ENCODE results near the gene MAEA.

GRCh38 chr4:1371176-1372165 is 81.8 kb downstream of the MAEA start:
- TF ChIP-seq HNF4G (IDR thresholded peaks at IDR 0.05): no peak
- no peak for TF ChIP-seq RAD21 (IDR thresholded peaks at IDR 0.05)
- TF ChIP-seq CTCF (IDR thresholded peaks at IDR 0.05; ENCODE audit: low read depth, low read length, missing input control): no peak
- TF ChIP-seq REST (IDR thresholded peaks at IDR 0.05): no peak
- no peak for TF ChIP-seq MAX (IDR thresholded peaks at IDR 0.05)
- no peak for TF ChIP-seq TAF1 (conservative IDR thresholded peaks at IDR 0.05)
- no peak for TF ChIP-seq RXRA (IDR thresholded peaks at IDR 0.05)
- no peak for TF ChIP-seq EGR1 (IDR thresholded peaks at IDR 0.05; ENCODE audit: low read depth in 2 of 2)
- TF ChIP-seq YY1 (IDR thresholded peaks at IDR 0.05): no peak

Data from liver (tissue), 3 donors.